Panc1 (cell line): ENCODE measurements around the gene FAM200B. TPM values are rescaled to one million over a fixed set of nuclear protein-coding genes. Genes with fewer than 3 reads are reported as not detected.
A peak's percentile ranks its signal among the peaks of the same experiment; 100 is the strongest.

Experiments used
- ATAC-seq: fragments of 200-7000 bp; cut with Tn5 transposase; 2 replicates; pipeline ENCODE4 v1.9.1; 2020; ENCODE audit warnings: mild to moderate bottlenecking, moderate library complexity
- BruUV-seq: library from RNA; stranded (reverse); fragments of 400-500 nt; replicated peaks from 2 replicates; lab custom pipeline; 2021; lab: Mats Ljungman, UMichigan
- CTCF ChIA-PET: fragments of 300-600 bp; sonication (Branson Sonifier 250); formaldehyde crosslinking; loops from one replicate; lab custom pipeline; 2022; ENCODE audit warnings: antibody characterized with exemption; lab: Charles Lee
- POLR2A ChIA-PET: fragments of 300-600 bp; sonication (Branson Sonifier 250); formaldehyde crosslinking; loops from one replicate; lab custom pipeline; 2022; ENCODE audit warnings: antibody characterized with exemption; lab: Charles Lee
- DNase-seq: peaks from one replicate; pipeline ENCODE4 v3.0.0-alpha.2; 2010; ENCODE audit warnings: low read depth, low spot score
- H3K27ac ChIP-seq: 2 replicates; pipeline ENCODE4 v1.5.1; 2011; ENCODE audit warnings: mild to moderate bottlenecking, low read length, inconsistent platforms
- H3K27me3 ChIP-seq: fragments of 200-500 bp; sonication (Bioruptor generic); 2 replicates; pipeline ENCODE4 v1.6.0; 2014; ENCODE audit warnings: low read length, inconsistent platforms; ENCODE audit not compliant: control insufficient read depth, insufficient read depth
- H3K36me3 ChIP-seq: fragments of 200-500 bp; sonication (Bioruptor generic); 2 replicates; pipeline ENCODE4 v1.5.1; 2014; ENCODE audit warnings: inconsistent platforms, mild to moderate bottlenecking, low read length, moderate library complexity; ENCODE audit not compliant: control insufficient read depth, insufficient read depth
- H3K4me1 ChIP-seq: 2 replicates; pipeline ENCODE4 v1.5.1; 2011; ENCODE audit warnings: inconsistent platforms, mild to moderate bottlenecking, low read length, moderate library complexity; ENCODE audit not compliant: control insufficient read depth, insufficient read depth
- H3K4me3 ChIP-seq, 2 experiments: 2 replicates each; pipeline ENCODE4 v1.5.1; 2011 to 2012; ENCODE audit warnings: low read depth in 2 of 2, low read length in 2 of 2, mild to moderate bottlenecking in 2 of 2, inconsistent platforms in 1 of 2, moderate library complexity in 1 of 2
- H3K9me3 ChIP-seq: fragments of 200-500 bp; sonication (Bioruptor generic); 2 replicates; pipeline ENCODE4 v1.5.1; 2014; ENCODE audit warnings: low read depth, mild to moderate bottlenecking, inconsistent platforms, low read length, moderate library complexity; ENCODE audit not compliant: control insufficient read depth, insufficient read depth
- POLR2AphosphoS5 ChIP-seq: IDR thresholded peaks from 2 replicates; pipeline ENCODE4 v1.6.1; 2012; ENCODE audit warnings: mild to moderate bottlenecking, low read depth, low read length, moderate library complexity
- SIN3A ChIP-seq: IDR thresholded peaks from 2 replicates; pipeline ENCODE4 v1.6.1; 2012; ENCODE audit warnings: low read depth, mild to moderate bottlenecking, low read length, moderate library complexity, borderline replicate concordance; ENCODE audit not compliant: insufficient read depth
- TCF7L2 ChIP-seq: IDR thresholded peaks from 2 replicates; pipeline ENCODE4 v1.6.1; 2011; ENCODE audit warnings: mild to moderate bottlenecking, low read depth, low read length, inconsistent platforms
- in situ Hi-C: cut with HindIII; loops from 2 replicates; pipeline ENCODE4 v1.10.0; 2016; ENCODE audit warnings: low sequenced_read_pairs, low pct_unique_long_range_greater_than_20kb
- intact Hi-C: fragments of 100-400 bp; cut with micrococcal nuclease; formaldehyde crosslinking; loops from one replicate; pipeline ENCODE4 v1.10.0; 2022; ENCODE audit not compliant: unreplicated experiment
- total RNA-seq: library from RNA; stranded (reverse); gene quantifications from one replicate; pipeline ENCODE4 v1.2.1, GENCODE V29; 2021; ENCODE audit not compliant: unreplicated experiment
- TF ChIP-seq, protein P1 (sequence below): fragments of 450-650 bp; IDR thresholded peaks from 2 replicates; pipeline ENCODE4 v1.5.1; 2017; ENCODE audit warnings: mild to moderate bottlenecking
- TF ChIP-seq, protein P2 (sequence below), 2 experiments: IDR thresholded peaks; 2 replicates each; pipeline ENCODE4 v1.6.1; 2011 to 2012; ENCODE audit warnings: low read depth in 2 of 2, control low read depth in 1 of 2, low read length in 1 of 2, mild to moderate bottlenecking in 1 of 2, moderate library complexity in 1 of 2; ENCODE audit not compliant: insufficient read depth in 1 of 2

Gene FAM200B
- total RNA-seq, 1 experiment from 2014 or later: 15.2 TPM

DNA sequence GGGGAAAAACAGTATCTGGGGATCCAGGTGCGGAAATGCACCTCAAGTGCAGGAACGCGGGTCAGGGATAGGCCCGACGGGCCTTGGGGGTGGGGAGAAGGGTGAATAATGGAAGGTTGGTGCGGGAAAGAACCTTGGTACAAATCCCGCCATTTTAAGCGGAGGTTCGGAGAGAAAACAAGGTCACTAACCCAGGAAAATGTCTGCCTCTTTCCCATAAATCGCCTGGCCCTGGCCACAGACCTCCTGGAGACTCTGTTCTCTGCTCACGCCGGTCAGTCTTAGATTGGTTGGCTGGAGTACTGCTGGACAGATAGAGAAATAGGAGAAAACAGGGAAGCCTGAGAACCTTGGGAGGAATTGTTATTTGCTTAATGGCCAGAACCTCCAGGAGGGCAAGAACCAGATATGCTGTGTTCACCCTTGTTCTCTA, 25.6 kb upstream of the FAM200B start:
- peak; percentile 3; the same call in 1 of the 2 replicates for ATAC-seq
- CTCF ChIA-PET: no interaction called here

DNA sequence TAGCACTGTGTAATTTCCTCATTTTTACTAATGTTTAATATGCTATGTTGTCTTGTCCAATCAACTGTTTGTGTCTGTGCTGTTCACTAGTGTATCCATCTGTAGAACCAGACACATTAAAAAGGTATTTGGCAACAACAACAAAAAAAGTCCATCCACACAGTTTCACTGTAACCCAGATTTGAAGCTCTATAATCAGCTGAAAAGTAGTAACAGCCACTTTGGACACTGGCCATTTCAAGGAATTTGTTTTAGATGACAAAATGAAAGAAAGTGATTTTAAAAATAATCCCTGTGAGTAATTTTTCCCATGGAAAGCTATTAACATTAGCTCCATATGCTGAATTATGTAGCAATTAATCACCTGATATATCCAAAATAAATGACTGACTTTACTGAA, 24.3 kb upstream of the FAM200B start:
- DNase-seq (no peak), ATAC-seq (no peak)
- H3K27me3 ChIP-seq: no peaks in the 10 kb centered on the region
- peaks cover 11% of the 10 kb centered on the region; the same call in 1 of the 2 replicates for H3K4me1 ChIP-seq
- no peak overlapping the region for H3K4me3 ChIP-seq
- ChIA-PET CTCF (no interaction called here), POLR2A (no interaction called here)
- BruUV-seq: no TSS peak
- in situ Hi-C loops: no loop called here
- no peaks in the 10 kb centered on the region for H3K9me3 ChIP-seq
- no peaks in the 10 kb centered on the region; the same call in 1 of the 2 replicates for H3K36me3 ChIP-seq
- H3K27ac ChIP-seq: no peak overlapping the region
- TF ChIP-seq, protein P1, sequence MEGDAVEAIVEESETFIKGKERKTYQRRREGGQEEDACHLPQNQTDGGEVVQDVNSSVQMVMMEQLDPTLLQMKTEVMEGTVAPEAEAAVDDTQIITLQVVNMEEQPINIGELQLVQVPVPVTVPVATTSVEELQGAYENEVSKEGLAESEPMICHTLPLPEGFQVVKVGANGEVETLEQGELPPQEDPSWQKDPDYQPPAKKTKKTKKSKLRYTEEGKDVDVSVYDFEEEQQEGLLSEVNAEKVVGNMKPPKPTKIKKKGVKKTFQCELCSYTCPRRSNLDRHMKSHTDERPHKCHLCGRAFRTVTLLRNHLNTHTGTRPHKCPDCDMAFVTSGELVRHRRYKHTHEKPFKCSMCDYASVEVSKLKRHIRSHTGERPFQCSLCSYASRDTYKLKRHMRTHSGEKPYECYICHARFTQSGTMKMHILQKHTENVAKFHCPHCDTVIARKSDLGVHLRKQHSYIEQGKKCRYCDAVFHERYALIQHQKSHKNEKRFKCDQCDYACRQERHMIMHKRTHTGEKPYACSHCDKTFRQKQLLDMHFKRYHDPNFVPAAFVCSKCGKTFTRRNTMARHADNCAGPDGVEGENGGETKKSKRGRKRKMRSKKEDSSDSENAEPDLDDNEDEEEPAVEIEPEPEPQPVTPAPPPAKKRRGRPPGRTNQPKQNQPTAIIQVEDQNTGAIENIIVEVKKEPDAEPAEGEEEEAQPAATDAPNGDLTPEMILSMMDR: no peak
- no peak for TF ChIP-seq TCF7L2
- TF ChIP-seq, protein P2, sequence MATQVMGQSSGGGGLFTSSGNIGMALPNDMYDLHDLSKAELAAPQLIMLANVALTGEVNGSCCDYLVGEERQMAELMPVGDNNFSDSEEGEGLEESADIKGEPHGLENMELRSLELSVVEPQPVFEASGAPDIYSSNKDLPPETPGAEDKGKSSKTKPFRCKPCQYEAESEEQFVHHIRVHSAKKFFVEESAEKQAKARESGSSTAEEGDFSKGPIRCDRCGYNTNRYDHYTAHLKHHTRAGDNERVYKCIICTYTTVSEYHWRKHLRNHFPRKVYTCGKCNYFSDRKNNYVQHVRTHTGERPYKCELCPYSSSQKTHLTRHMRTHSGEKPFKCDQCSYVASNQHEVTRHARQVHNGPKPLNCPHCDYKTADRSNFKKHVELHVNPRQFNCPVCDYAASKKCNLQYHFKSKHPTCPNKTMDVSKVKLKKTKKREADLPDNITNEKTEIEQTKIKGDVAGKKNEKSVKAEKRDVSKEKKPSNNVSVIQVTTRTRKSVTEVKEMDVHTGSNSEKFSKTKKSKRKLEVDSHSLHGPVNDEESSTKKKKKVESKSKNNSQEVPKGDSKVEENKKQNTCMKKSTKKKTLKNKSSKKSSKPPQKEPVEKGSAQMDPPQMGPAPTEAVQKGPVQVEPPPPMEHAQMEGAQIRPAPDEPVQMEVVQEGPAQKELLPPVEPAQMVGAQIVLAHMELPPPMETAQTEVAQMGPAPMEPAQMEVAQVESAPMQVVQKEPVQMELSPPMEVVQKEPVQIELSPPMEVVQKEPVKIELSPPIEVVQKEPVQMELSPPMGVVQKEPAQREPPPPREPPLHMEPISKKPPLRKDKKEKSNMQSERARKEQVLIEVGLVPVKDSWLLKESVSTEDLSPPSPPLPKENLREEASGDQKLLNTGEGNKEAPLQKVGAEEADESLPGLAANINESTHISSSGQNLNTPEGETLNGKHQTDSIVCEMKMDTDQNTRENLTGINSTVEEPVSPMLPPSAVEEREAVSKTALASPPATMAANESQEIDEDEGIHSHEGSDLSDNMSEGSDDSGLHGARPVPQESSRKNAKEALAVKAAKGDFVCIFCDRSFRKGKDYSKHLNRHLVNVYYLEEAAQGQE (IDR thresholded peaks at IDR 0.05; ENCODE audit: insufficient read depth in 1 of 2, low read depth in 2 of 2, low read length in 1 of 2): no peak
- TF ChIP-seq SIN3A: no peak
- TF ChIP-seq POLR2AphosphoS5: no peak
- intact Hi-C loops: no loop called here

More for the DNA sequence above, 25.6 kb upstream of the FAM200B start:
- intact Hi-C loops (no loop called here), in situ Hi-C loops (no loop called here)
- H3K27me3 ChIP-seq: no peaks in the 10 kb centered on the region
- H3K4me3 ChIP-seq: peak overlapping the region; percentile 62 to 72
- H3K4me1 ChIP-seq: peaks cover 14% of the 10 kb centered on the region; the same call in 1 of the 2 replicates
- BruUV-seq: no TSS peak
- POLR2A ChIA-PET: no interaction called here
- no peaks in the 10 kb centered on the region; the same call in 1 of the 2 replicates for H3K36me3 ChIP-seq
- H3K9me3 ChIP-seq: no peaks in the 10 kb centered on the region
- TF ChIP-seq POLR2AphosphoS5 (no peak), SIN3A (no peak), TCF7L2 (no peak)
- TF ChIP-seq, protein P1: no peak
- TF ChIP-seq, protein P2 (IDR thresholded peaks at IDR 0.05; ENCODE audit: insufficient read depth in 1 of 2, low read depth in 2 of 2, low read length in 1 of 2): no peak
- peak overlapping the region; percentile 90 for H3K27ac ChIP-seq
- no peak for DNase-seq
